Sigmoid colon (tissue), 4 donors: ENCODE results near the gene MPI.

Experiments
- EP300 ChIP-seq, 4 donors: sonication (generic); formaldehyde crosslinking; IDR thresholded peaks; one replicate each; pipeline ENCODE4 v1.6.1; 2017; ENCODE audit warnings: antibody characterized with exemption in 4 of 4
- POLR2A ChIP-seq, 2 donors: fragments of 450-650 bp; IDR thresholded peaks; one replicate each; pipeline ENCODE4 v1.6.1; 2016; ENCODE audit warnings: antibody characterized with exemption in 2 of 2, mild to moderate bottlenecking in 2 of 2, moderate library complexity in 2 of 2
- POLR2AphosphoS5 ChIP-seq, 4 donors: sonication (generic); formaldehyde crosslinking; IDR thresholded peaks; one replicate each; pipeline ENCODE4 v1.6.1; 2017; ENCODE audit warnings: antibody characterized with exemption in 4 of 4
- TF ChIP-seq, protein P1 (sequence below), 4 experiments: fragments of 450-650 bp in 3 of 4; fragments of 200-600 bp in 1 of 4; IDR thresholded peaks; one replicate each; pipeline ENCODE4 v1.5.1; 2016 to 2019; ENCODE audit warnings: antibody characterized with exemption in 4 of 4, mild to moderate bottlenecking in 3 of 4, moderate library complexity in 2 of 4

- TF ChIP-seq POLR2AphosphoS5 (IDR thresholded peaks at IDR 0.05) (no peak), POLR2A (IDR thresholded peaks at IDR 0.05) (no peak), EP300 (IDR thresholded peaks at IDR 0.05) (no peak)
- TF ChIP-seq, protein P1, sequence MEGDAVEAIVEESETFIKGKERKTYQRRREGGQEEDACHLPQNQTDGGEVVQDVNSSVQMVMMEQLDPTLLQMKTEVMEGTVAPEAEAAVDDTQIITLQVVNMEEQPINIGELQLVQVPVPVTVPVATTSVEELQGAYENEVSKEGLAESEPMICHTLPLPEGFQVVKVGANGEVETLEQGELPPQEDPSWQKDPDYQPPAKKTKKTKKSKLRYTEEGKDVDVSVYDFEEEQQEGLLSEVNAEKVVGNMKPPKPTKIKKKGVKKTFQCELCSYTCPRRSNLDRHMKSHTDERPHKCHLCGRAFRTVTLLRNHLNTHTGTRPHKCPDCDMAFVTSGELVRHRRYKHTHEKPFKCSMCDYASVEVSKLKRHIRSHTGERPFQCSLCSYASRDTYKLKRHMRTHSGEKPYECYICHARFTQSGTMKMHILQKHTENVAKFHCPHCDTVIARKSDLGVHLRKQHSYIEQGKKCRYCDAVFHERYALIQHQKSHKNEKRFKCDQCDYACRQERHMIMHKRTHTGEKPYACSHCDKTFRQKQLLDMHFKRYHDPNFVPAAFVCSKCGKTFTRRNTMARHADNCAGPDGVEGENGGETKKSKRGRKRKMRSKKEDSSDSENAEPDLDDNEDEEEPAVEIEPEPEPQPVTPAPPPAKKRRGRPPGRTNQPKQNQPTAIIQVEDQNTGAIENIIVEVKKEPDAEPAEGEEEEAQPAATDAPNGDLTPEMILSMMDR (IDR thresholded peaks at IDR 0.05) = no peak
Measured at GRCh38 chr15:74857671-74858368, 32.0 kb upstream of the MPI start.
